Forelimb muscle (tissue), 1 donor: ENCODE measurements around the gene USP34. TPM values are rescaled to one million over a fixed set of nuclear protein-coding genes. Genes with fewer than 3 reads are reported as not detected.
"Not testable (repeated sequence)": the region's sequence is repeated elsewhere in the genome, so short reads cannot be mapped to it uniquely, and the experiment has no call there.

Experiments used
- DNase-seq: peaks from one replicate; pipeline ENCODE4 v3.0.0-alpha.2; 2013; ENCODE audit warnings: low read depth
- polyA plus RNA-seq: library from polyadenylated mRNA; unstranded; fragments of 120-200 nt; gene quantifications from one replicate; pipeline ENCODE4 v1.2.1, GENCODE V29; 2013; ENCODE audit not compliant: insufficient read length

Gene USP34
- polyA plus RNA-seq, 1 donor, result 84.6 TPM

GRCh38 chr2:61252031-61252430 lies 218.9 kb downstream of the USP34 start:
- no peak for DNase-seq

GRCh38 chr2:61249521-61250071 lies 221.3 kb downstream of the USP34 start:
- no peak for DNase-seq

GRCh38 chr2:61247204-61247812 lies 223.6 kb downstream of the USP34 start:
- no peak for DNase-seq

GRCh38 chr2:61244694-61245093 lies 226.2 kb downstream of the USP34 start:
- DNase-seq, result no peak

DNA sequence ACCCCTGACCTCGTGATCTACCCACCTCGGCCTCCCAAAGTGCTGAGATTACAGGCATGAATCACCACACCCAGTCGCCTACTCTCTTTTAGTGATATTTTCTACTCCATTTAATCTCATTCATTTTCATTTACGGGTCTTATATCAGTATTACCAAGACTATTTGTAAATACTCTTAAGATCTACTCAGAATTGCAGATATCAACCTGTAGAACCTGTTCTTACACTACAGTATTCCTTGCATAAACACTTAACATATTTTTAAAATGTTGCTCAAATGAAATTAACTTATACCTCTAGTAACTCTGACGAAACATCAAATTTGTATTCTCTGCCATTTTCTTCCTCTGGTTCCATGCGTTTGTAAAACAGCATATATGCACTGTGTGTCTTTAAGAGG lies 229.6 kb downstream of the USP34 start:
- DNase-seq, result no peak

DNA sequence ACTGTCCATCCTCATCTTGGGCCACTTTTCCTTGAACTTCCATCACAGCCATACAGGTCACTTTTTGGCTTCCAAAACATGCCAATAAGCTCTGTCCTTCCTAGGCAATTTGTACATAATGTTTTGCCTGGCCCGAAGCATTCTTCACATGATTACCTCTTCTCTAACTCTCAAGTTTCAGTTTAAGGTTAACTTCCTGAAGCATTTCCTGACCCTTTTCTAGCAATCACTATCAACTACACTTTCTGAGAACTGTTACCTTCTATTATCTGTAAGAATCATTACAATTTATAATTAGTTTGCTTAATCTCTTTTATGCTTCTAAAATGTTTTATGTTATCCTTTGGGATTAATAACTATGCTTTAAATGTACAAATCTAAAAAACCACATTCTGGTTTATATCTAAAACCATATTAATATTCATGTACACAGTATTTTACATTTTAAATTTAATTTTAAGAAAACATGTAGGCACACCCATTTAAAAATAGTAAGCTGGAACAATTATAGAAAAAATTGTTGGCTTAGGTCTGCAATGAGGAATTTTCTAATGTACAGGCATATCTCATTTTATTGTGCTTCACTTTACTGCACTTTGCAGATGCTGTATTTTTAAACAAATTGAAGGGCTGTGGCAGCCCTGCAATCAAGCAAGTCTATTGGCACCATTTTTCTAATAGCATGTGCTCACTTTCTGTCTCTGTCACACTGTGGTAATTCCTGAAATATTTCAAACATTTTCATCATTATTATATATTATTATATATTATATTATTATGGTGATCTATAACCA lies 232.5 kb downstream of the USP34 start:
- DNase-seq, result no peak

DNA sequence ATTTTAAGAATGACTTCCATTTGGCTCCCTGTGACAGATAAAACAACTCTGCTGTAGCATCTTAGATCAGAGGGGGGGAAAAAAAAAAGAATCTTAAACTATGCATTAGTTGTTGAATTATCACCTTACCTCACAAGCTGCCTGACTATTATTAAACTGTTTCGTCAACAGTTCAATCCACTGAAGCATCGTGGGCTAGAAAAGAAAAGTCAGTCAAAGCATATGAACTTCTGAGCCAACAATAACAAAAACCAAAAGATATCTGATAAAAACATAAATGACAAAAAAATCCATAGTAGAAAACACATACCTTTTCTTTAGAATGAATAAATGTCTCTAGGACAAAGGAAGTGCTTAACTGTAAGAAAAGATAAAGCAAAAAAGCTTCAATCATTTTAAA lies 235.2 kb downstream of the USP34 start:
- DNase-seq, result no peak

DNA sequence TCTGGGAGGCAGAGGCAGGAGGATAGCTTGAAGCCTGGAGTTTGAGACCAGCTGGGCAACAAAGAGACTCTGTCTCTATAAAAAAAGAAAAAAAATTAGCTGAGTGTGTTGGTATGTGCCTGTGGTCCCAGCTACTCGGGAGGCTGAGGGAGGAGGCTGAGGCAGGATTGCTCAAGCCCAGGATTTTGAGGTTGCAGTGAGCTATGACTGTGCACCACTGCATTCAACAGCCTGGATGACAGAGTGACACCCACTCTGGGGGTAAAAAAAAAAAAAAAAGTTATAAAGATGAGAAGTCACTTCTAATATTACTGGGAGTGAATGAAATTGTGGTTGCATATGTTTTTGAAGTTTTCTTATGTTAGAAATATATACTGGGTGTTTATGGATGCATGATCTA lies 237.3 kb downstream of the USP34 start:
- DNase-seq, result no peak

DNA sequence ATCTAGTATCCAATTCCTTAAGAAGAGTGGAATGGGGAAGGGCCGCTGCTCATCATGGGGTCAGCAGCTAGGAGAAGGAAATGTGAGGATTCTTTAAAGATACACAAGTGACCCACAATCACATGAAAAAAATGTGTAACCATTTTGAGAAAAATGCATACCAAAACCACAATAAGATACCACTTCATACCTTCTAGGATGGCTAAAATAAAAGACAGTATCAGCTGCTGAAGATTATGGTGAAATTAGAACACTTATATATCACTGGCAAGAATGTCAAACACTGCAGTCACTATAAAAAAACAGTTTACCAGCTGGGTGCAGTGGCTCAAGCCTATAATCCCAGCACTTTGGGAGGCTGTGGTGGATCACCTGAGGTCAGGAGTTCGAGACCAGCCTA lies 241.0 kb downstream of the USP34 start:
- DNase-seq, result no peak

DNA sequence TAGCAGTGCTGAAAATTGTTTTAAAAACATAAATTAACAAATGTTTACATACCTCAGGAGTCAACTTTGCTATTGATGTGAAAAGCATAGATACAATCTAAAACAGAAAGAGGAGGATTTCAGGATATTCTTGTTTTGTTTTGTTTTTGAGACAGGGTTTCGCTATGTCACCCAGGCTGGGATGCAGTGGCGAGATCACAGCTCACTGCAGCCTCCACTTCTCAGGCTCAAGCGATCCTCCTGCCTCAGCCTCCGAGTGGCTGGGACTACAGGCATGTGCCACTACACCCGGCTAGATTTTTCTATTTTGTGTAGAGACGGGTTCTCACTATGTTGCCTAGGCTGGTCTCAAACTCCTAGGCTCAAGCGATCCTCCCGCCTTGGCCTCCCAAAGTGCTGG lies 248.3 kb downstream of the USP34 start:
- DNase-seq, result no peak

DNA sequence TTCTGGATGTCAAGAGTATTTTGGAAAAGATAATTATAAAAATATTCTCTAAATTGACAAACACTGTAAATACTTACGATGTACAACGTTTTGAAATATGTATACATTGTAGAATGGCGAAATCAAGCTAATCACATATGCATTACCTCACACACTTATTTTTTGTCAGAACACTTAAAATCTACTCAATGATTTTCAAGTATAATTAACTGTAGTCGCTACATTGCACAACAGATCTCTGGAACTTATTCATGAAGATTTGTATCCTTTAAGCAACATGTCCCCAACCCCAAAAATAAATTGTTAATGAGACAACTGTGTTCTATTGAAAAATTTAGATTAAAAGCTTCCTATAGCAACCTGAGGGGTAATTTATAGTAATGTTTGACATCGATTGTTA lies 249.1 kb downstream of the USP34 start:
- no peak for DNase-seq

DNA sequence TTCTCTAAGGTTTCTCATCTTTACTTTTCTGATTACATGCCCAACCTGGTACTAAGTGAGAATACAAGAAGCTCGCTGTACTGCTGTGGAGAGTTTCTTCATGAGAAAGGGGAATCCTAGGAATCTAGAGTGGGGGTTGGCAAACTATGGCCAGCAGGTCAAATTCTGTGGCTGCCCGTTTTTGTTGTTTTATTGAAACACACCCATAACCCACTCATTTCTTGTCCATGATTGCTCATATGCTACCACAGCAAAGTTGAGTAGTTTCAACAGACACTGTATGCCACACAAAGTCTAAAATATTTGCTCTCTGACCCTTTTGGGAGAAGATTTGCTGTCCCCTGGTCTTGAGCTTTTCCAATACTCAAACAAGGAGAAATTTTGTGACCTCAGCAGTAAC lies 250.1 kb downstream of the USP34 start:
- DNase-seq, result no peak

DNA sequence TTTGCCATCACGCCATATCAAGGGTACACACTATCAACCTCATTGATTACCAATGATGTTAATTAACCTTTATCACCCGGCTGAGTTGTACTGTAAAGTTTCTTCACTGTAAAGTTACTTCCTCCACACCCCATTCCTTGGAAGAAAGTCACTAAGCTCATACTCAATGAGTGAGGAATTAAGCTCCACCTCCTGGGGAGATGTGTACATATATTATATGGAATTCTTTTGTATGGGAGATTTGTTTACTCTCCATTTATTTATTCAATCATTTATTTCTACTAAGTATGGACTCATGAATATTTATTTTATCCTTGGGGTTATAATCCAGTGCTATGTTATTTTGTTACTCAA lies 252.1 kb downstream of the USP34 start:
- no peak for DNase-seq

DNA sequence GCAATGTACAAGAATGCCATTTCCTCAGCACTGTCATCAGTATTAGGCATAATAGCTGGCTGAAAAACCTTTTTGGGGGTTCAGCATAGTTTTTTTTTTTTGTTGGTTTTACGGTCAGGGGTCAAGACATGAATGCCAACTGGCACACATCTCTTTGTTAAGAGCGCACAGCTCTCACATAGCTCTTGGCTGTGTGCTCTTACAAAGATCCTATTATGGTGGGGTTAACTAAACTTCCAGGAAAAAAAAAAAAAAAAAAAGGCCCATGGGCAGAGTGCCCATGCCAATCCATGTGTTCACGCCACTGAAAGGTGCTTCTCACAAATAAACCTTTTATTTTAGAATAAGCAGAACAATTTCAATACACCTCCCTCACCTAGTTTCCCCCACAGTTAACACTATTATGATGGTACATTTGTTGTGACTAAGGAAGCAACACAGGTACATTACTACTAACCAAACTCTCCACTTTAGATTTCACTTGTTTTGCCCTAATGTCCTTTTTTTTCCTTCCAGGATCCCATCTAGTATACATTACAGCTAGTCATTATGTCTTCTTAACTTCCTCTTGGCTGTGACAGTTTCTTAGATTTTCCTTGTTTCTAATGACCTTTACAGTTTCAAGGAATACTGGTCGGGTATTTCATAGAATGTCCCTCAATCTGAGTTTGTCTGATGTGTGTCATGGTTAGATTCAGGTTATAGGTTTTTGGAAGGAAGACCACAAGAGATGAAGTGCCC lies 252.6 kb downstream of the USP34 start:
- DNase-seq, result no peak

GRCh38 chr2:61214171-61214570 lies 256.7 kb downstream of the USP34 start:
- no peak for DNase-seq

- DNase-seq, result no peak
These were observed 260.4 kb downstream of the USP34 start for GRCh38 chr2:61210332-61210981.

GRCh38 chr2:61205132-61205531 lies 265.8 kb downstream of the USP34 start:
- DNase-seq, result no peak

DNA sequence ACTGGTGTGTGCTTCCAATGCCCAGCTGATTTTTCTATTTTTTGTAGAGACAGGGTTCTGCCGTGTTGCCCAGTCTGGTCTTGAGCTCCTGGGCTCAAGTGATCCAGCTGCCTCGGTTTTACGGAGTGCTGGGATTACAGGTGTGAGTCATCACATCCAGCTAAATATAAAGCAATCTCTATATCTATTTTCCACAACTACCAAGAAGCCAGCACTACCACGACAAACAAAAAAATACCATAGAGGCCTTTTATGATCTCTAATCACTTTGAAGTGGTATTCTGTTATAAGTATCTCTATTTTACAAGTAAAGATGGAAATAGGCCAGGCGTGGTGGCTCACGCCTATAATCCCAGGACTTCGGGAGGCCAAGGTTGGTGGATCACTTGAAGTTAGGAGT lies 274.2 kb downstream of the USP34 start:
- no peak for DNase-seq

DNA sequence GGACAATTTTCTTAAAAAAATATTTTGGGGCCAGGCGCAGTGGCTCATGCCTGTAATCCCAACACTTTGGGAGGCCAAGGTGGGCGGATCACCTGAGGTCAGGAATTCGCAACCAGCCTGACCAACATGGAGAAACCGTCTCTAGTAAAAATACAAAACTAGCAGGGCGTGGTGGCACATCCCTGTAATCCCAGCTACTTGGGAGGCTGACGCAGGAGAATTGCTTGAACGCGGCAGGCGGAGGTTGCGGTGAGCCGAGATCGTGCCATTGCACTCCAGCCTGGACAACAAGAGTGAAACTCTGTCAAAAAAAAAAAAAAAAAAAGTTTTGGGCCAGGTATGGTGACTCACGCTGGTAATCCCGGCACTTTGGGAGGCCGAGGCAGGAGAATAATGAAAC lies 276.2 kb downstream of the USP34 start:
- DNase-seq, result not testable (repeated sequence)

DNA sequence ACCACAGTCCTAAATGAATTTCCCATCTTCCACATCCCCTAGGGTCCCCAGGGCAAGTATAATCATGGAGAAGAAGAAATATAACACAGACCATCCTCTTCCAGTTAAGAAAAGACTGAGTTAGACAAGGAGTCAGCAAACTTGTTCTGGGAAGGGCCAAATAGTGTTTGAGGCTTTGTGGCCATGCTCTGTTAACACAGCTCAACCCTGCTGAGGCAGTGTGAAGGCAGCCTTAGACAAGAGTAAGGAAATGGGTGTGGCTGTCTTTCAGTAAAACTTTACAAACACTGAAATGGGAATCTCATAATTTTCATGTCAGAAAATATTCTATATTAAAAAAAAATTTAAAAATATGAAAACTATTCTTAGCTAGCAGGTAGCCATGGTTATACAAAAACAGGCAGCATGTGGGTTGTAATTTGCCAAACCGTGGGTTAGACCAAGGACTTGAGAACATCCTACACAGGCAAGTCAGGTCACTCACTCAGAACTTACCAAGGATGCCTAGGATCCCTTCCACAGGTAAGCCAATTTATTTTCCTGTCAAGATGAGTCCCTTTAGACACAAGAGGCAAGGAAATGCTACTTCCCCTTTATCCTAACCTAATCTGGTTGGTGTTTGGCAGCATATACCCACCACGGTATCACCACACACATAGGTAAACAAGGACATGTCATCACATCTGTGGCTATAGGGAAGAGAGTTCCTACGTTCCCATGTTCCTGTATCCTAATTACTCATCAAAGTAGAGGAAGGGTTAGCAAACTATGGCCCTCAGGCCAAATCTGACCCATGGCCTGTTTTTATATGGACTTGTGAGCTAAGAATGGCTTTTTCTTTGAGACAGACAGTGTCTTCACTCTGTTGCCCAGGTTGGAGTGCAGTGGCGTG lies 277.0 kb downstream of the USP34 start:
- no peak for DNase-seq

DNA sequence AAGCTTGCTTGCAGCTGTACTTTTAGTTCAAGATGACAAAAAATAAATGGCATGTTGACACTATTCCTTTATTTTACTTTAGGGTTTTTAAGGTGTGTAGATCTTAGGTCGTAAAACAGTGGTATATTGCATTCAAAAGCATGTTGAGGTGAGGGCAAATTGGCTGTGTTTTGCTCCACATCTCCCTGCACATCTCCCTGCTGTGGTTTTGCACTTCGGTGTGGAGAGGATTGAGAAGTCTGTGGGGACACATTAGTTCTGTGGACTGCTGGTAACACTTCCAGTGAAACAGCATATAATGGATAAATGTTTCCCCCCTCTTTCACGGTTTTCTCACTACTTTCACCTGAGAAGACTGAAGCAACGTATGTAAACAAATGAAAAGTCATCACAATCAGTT lies 283.8 kb downstream of the USP34 start:
- DNase-seq, result no peak
